HUES64 (cell line): ENCODE measurements around the gene NIT1.
A peak's percentile ranks its signal among the peaks of the same experiment; 100 is the strongest.

Source experiments
- H3K27ac ChIP-seq: 2 replicates; pipeline ENCODE4 v1.7.0; 2013; ENCODE audit warnings: low read depth, low read length, inconsistent platforms
- H3K27me3 ChIP-seq: 2 replicates; pipeline ENCODE4 v1.6.1; 2013; ENCODE audit warnings: mild to moderate bottlenecking, low read length; ENCODE audit not compliant: insufficient read depth
- H3K36me3 ChIP-seq: 2 replicates; pipeline ENCODE4 v1.6.1; 2013; ENCODE audit warnings: mild to moderate bottlenecking, low read length; ENCODE audit not compliant: insufficient read depth
- H3K4me1 ChIP-seq: 2 replicates; pipeline ENCODE4 v1.6.1; 2013; ENCODE audit warnings: mild to moderate bottlenecking, low read length, moderate library complexity; ENCODE audit not compliant: insufficient read depth
- H3K4me3 ChIP-seq: 2 replicates; pipeline ENCODE4 v1.5.1; 2013; ENCODE audit warnings: mild to moderate bottlenecking, low read length, moderate library complexity
- H3K9ac ChIP-seq: 2 replicates; pipeline ENCODE4 v1.6.1; 2013; ENCODE audit warnings: mild to moderate bottlenecking, low read depth, low read length
- H3K9me3 ChIP-seq: 2 replicates; pipeline ENCODE4 v1.6.1; 2013; ENCODE audit warnings: low read depth, low read length; ENCODE audit not compliant: insufficient read depth
- WGBS: fragments of 150-250, 120-280 bp; methylation state at CpG from one replicate; pipeline ENCODE4 v1.1.7; 2013; ENCODE audit warnings: missing lambda C conversion rate; 5-methylcytosine and 5-hydroxymethylcytosine counted together

Gene NIT1

GRCh38 chr1:161166669-161167548 is 49.0 kb downstream of the NIT1 start:
- H3K9ac ChIP-seq = peak overlapping the region; percentile 78
- H3K36me3 ChIP-seq = peaks cover 53% of the 10 kb centered on the region
- H3K9me3 ChIP-seq = no peaks in the 10 kb centered on the region
- H3K27me3 ChIP-seq = no peaks in the 10 kb centered on the region
- H3K4me3 ChIP-seq = peak overlapping the region; percentile 87
- H3K27ac ChIP-seq = peak overlapping the region; percentile 50
- 10% methylated on average over 33 of the region's 33 CpGs for WGBS
- H3K4me1 ChIP-seq = peaks cover 5% of the 10 kb centered on the region; the same call in 1 of the 2 replicates

- Histone ChIP-seq H3K36me3 (peaks cover 61% of the 10 kb centered on the region), H3K9ac (no peak overlapping the region), H3K27ac (no peak overlapping the region), H3K27me3 (no peaks in the 10 kb centered on the region), H3K9me3 (no peaks in the 10 kb centered on the region), H3K4me3 (no peak overlapping the region), H3K4me1 (peaks cover 5% of the 10 kb centered on the region; the same call in 1 of the 2 replicates)
- whole genome bisulfite sequencing = 95% methylated on average over 9 of the region's 9 CpGs
These were observed 51.0 kb downstream of the NIT1 start for GRCh38 chr1:161168906-161169305.
